ENCODE results near the gene HACE1.

- TF ChIP-seq CTCF (IDR thresholded peaks at IDR 0.05) (no peak), POLR2A (IDR thresholded peaks at IDR 0.05) (no peak), POLR2AphosphoS5 (IDR thresholded peaks at IDR 0.05) (no peak)
These were observed 104.8 kb downstream of the HACE1 start for GRCh38 chr6:104754788-104755409.
